ENCODE data around the gene FAM110A.
"Not testable (repeated sequence)": the region's sequence is repeated elsewhere in the genome, so short reads cannot be mapped to it uniquely, and the experiment has no call there.

FAM110A gene

GRCh38 chr20:844473-845225 is 11.1 kb downstream of the FAM110A start:
- peak; percentile 98 for DNase-seq (ENCODE audit: low spot score)

- DNase-seq (ENCODE audit: low spot score), result no peak
Measured at GRCh38 chr20:845226-845868, 11.8 kb downstream of the FAM110A start.

- DNase-seq (ENCODE audit: low spot score), result peak; percentile 47
Measured at GRCh38 chr20:845941-846893, 12.7 kb downstream of the FAM110A start.

GRCh38 chr20:846894-847278 is 13.4 kb downstream of the FAM110A start:
- DNase-seq (ENCODE audit: low spot score), result peak; percentile 82

GRCh38 chr20:848193-848592 is 14.7 kb downstream of the FAM110A start:
- no peak for DNase-seq (ENCODE audit: low spot score)

- not testable (repeated sequence) for DNase-seq (ENCODE audit: low spot score)
Measured at GRCh38 chr20:848731-849130, 15.2 kb downstream of the FAM110A start.

- no peak for DNase-seq (ENCODE audit: low spot score)
Measured at GRCh38 chr20:853406-853996, 20.0 kb downstream of the FAM110A start.

- DNase-seq (ENCODE audit: low spot score), result no peak
Measured at GRCh38 chr20:854601-855000, 21.1 kb downstream of the FAM110A start.

- no peak for DNase-seq (ENCODE audit: low spot score)
Measured at GRCh38 chr20:855466-856360, 22.2 kb downstream of the FAM110A start.

GRCh38 chr20:856361-856775 is 22.9 kb downstream of the FAM110A start:
- no peak for DNase-seq (ENCODE audit: low spot score)

- DNase-seq (ENCODE audit: low spot score), result no peak
Measured at GRCh38 chr20:858011-858410, 24.5 kb downstream of the FAM110A start.

- no peak for DNase-seq (ENCODE audit: low spot score)
Measured at GRCh38 chr20:859751-860231, 26.3 kb downstream of the FAM110A start.

- no peak for DNase-seq (ENCODE audit: low spot score)
Measured at GRCh38 chr20:860891-861290, 27.4 kb downstream of the FAM110A start.

- no peak for DNase-seq (ENCODE audit: low spot score)
Measured at GRCh38 chr20:865440-865839, 31.9 kb downstream of the FAM110A start.

- no peak for DNase-seq (ENCODE audit: low spot score)
Measured at GRCh38 chr20:868279-868678, 34.8 kb downstream of the FAM110A start.

- no peak for DNase-seq (ENCODE audit: low spot score)
Measured at GRCh38 chr20:869606-870005, 36.1 kb downstream of the FAM110A start.

GRCh38 chr20:870758-871157 is 37.2 kb downstream of the FAM110A start:
- DNase-seq (ENCODE audit: low spot score), result no peak

GRCh38 chr20:871436-871835 is 37.9 kb downstream of the FAM110A start:
- DNase-seq (ENCODE audit: low spot score), result no peak

- DNase-seq (ENCODE audit: low spot score), result no peak
Measured at GRCh38 chr20:871948-872347, 38.4 kb downstream of the FAM110A start.

GRCh38 chr20:872855-873520 is 39.5 kb downstream of the FAM110A start:
- DNase-seq (ENCODE audit: low spot score), result no peak
